Activated CD4-positive, alpha-beta T cell treated with anti-CD3 and anti-CD28 coated beads, Interleukin-2, amount 10 ng/mL, durations not matched to agents 7 days and 5 days (primary cell): ENCODE data around the gene FMN1. TPM values are rescaled to one million over a fixed set of nuclear protein-coding genes. Genes with fewer than 3 reads are reported as not detected.

Source experiments
- CTCF ChIA-PET: fragments of 350-600 bp; sonication (Branson Sonifier 250); formaldehyde crosslinking; loops from one replicate; lab custom pipeline; 2021; ENCODE audit warnings: antibody characterized with exemption; lab: Charles Lee
- POLR2A ChIA-PET: fragments of 350-600 bp; sonication (Branson Sonifier 250); formaldehyde crosslinking; loops from one replicate; lab custom pipeline; 2021; ENCODE audit warnings: antibody characterized with exemption; lab: Charles Lee
- DNase-seq: peaks from one replicate; pipeline ENCODE4 v3.0.0-alpha.2; 2020
- H3K27ac Mint-ChIP-seq: one replicate; pipeline ENCODE4 v1.8.0; 2021; ENCODE audit warnings: mild to moderate bottlenecking, moderate library complexity, mixed read lengths
- H3K27me3 Mint-ChIP-seq: one replicate; pipeline ENCODE4 v1.8.0; 2021; ENCODE audit warnings: mixed read lengths
- H3K36me3 Mint-ChIP-seq: one replicate; pipeline ENCODE4 v1.8.0; 2021; ENCODE audit warnings: low read depth, mixed read lengths
- H3K4me1 Mint-ChIP-seq: one replicate; pipeline ENCODE4 v1.8.0; 2021; ENCODE audit warnings: mixed read lengths
- H3K4me3 Mint-ChIP-seq: one replicate; pipeline ENCODE4 v1.8.0; 2021; ENCODE audit warnings: mild to moderate bottlenecking, moderate library complexity, mixed read lengths
- H3K9me3 Mint-ChIP-seq: one replicate; pipeline ENCODE4 v1.8.0; 2021; ENCODE audit warnings: mixed read lengths
- total RNA-seq, 2 experiments: library from RNA; stranded (reverse); gene quantifications; one replicate each; pipeline ENCODE4 v1.2.3, GENCODE V29; 2021

FMN1 gene
- total RNA-seq, 2 experiments from 2014 or later, result 0.04 to 0.12 TPM

- no peaks in the 10 kb centered on the region for H3K36me3 Mint-ChIP-seq
Measured at GRCh38 chr15:32944431-32944830, 250.1 kb downstream of the FMN1 start.

DNA sequence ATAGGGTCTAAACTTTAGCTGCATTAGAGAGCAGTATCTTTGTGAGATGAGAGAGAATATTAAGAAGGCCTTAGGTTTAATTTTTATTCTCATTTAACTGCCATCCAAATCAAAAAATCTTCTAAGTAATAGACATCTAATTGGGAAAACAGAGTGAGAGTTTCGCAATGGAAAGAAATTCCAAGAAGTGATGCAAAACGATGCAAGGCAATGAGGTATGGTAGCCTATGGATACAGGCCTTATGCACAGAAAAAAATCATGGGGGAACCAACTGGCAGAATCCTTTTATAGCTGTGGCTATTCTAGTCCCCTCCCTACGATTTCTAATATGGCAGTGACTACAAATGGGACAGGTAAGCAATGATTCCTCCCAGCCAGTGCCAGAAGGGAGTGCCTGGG is 250.8 kb downstream of the FMN1 start:
- H3K4me3 Mint-ChIP-seq, result no peak overlapping the region
- CTCF ChIA-PET, result no interaction called here
- peaks cover 5% of the 10 kb centered on the region for H3K27me3 Mint-ChIP-seq
- H3K4me1 Mint-ChIP-seq, result no peaks in the 10 kb centered on the region
- no peak for DNase-seq
- no peak overlapping the region for H3K27ac Mint-ChIP-seq
- POLR2A ChIA-PET, result no interaction called here
- no peaks in the 10 kb centered on the region for H3K9me3 Mint-ChIP-seq
- no peaks in the 10 kb centered on the region for H3K36me3 Mint-ChIP-seq

More at GRCh38 chr15:32944431-32944830, 250.1 kb downstream of the FMN1 start:
- no peaks in the 10 kb centered on the region for H3K4me1 Mint-ChIP-seq
- H3K27me3 Mint-ChIP-seq, result peaks cover 7% of the 10 kb centered on the region
- no peaks in the 10 kb centered on the region for H3K9me3 Mint-ChIP-seq
- H3K4me3 Mint-ChIP-seq, result no peak overlapping the region
- DNase-seq, result no peak
- CTCF ChIA-PET, result no interaction called here
- POLR2A ChIA-PET, result no interaction called here
- H3K27ac Mint-ChIP-seq, result no peak overlapping the region

GRCh38 chr15:32942401-32942841 is 252.1 kb downstream of the FMN1 start:
- no peak for DNase-seq
- POLR2A ChIA-PET, result no interaction called here
- Mint-ChIP-seq H3K27me3 (peaks cover 6% of the 10 kb centered on the region), H3K36me3 (no peaks in the 10 kb centered on the region), H3K4me3 (no peak overlapping the region), H3K9me3 (no peaks in the 10 kb centered on the region), H3K27ac (no peak overlapping the region), H3K4me1 (no peaks in the 10 kb centered on the region)
- CTCF ChIA-PET, result no interaction called here

DNA sequence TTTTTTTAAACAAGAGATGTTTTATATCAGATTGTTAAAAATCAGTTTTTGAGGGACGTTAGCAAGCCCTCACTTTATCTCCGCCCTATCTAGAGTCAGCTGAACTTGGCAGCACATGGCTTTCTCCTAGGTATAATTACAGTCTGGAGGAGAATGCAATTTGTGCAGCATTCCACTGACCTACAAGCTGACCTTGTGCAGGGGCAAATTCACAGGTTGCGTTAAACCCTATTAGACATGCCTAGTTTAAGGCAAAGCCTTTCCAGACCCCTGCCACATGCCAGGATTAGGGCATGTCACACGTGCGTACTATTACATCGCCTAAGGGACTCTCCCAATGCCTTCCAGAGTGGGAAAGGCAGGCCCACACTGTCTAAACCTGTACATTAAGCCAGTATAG is 252.7 kb downstream of the FMN1 start:
- DNase-seq, result no peak
- no peak overlapping the region for H3K4me3 Mint-ChIP-seq
- peaks cover 8% of the 10 kb centered on the region for H3K27me3 Mint-ChIP-seq
- CTCF ChIA-PET, result no interaction called here
- no peaks in the 10 kb centered on the region for H3K9me3 Mint-ChIP-seq
- H3K27ac Mint-ChIP-seq, result no peak overlapping the region
- H3K4me1 Mint-ChIP-seq, result no peaks in the 10 kb centered on the region
- POLR2A ChIA-PET, result no interaction called here
- H3K36me3 Mint-ChIP-seq, result no peaks in the 10 kb centered on the region

DNA sequence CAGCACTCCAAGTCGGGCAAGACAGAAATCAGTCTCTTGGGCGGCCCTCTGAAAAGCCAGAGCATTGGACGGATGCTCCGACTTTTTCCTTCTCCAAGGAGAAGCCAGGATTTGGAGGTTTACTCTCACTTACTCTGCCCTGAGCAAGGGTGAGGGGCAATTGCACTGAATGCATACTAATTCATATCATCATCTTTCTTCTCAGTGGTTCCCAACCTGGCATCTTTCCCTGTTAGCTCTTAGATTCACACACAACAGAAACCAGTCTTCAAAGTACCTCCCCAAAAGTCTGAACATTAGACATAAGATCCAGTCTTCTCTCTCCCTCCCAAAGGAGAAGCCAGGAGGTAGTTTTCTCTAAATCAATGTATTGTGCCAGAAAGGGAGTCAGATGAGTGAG is 257.5 kb downstream of the FMN1 start:
- Mint-ChIP-seq H3K36me3 (no peaks in the 10 kb centered on the region), H3K4me1 (no peaks in the 10 kb centered on the region), H3K4me3 (no peak overlapping the region), H3K27me3 (peaks cover 28% of the 10 kb centered on the region), H3K9me3 (no peaks in the 10 kb centered on the region), H3K27ac (no peak overlapping the region)
- DNase-seq, result no peak
- CTCF ChIA-PET, result no interaction called here
- POLR2A ChIA-PET, result no interaction called here

- Mint-ChIP-seq H3K9me3 (no peaks in the 10 kb centered on the region), H3K27ac (no peak overlapping the region), H3K27me3 (peaks cover 31% of the 10 kb centered on the region), H3K4me1 (no peaks in the 10 kb centered on the region), H3K36me3 (no peaks in the 10 kb centered on the region), H3K4me3 (no peak overlapping the region)
- ChIA-PET CTCF (no interaction called here), POLR2A (interaction anchor here (0.7 kb wide), 1 partner anchor 134 kb away, joined by 3 read pairs; no protein-coding TSS in a partner anchor)
- no peak for DNase-seq
Measured at GRCh38 chr15:32936283-32936918, 258.1 kb downstream of the FMN1 start.

GRCh38 chr15:32935139-32935538 is 259.4 kb downstream of the FMN1 start:
- H3K36me3 Mint-ChIP-seq, result no peaks in the 10 kb centered on the region
- H3K27me3 Mint-ChIP-seq, result peaks cover 34% of the 10 kb centered on the region
- H3K9me3 Mint-ChIP-seq, result no peaks in the 10 kb centered on the region
- no peak overlapping the region for H3K4me3 Mint-ChIP-seq
- H3K27ac Mint-ChIP-seq, result no peak overlapping the region
- ChIA-PET POLR2A (no interaction called here), CTCF (no interaction called here)
- no peak for DNase-seq
- no peaks in the 10 kb centered on the region for H3K4me1 Mint-ChIP-seq

- peaks cover 31% of the 10 kb centered on the region for H3K27me3 Mint-ChIP-seq
- no peak for DNase-seq
- no peaks in the 10 kb centered on the region for H3K4me1 Mint-ChIP-seq
- ChIA-PET CTCF (no interaction called here), POLR2A (interaction anchor here (0.5 kb wide), 1 partner anchor 363 kb away, joined by 3 read pairs; no protein-coding TSS in a partner anchor)
- H3K4me3 Mint-ChIP-seq, result no peak overlapping the region
- H3K9me3 Mint-ChIP-seq, result no peaks in the 10 kb centered on the region
- H3K27ac Mint-ChIP-seq, result no peak overlapping the region
- H3K36me3 Mint-ChIP-seq, result no peaks in the 10 kb centered on the region
Measured at GRCh38 chr15:32933236-32933635, 261.3 kb downstream of the FMN1 start.

DNA sequence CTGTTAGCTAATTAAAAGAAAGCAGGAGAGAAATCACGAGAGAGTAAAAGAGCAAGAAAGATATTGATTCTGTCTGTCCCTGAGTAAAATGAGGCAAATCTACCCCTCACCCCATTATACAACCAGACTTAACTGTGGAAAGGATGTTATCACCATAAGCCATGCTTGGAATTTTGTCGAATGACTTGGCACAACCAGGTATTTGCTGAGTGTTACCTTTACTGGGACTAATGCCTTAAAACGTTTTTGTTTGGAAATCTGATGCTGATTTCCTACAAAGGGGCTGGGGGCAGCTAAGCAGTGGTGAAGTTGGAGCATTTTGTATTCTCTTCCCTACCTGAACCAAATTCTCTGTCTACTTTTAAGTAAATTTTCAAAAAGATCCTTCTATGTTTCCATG is 265.6 kb downstream of the FMN1 start:
- Mint-ChIP-seq H3K4me3 (no peak overlapping the region), H3K4me1 (no peaks in the 10 kb centered on the region), H3K9me3 (no peaks in the 10 kb centered on the region), H3K27me3 (peaks cover 23% of the 10 kb centered on the region), H3K36me3 (no peaks in the 10 kb centered on the region), H3K27ac (no peak overlapping the region)
- CTCF ChIA-PET, result no interaction called here
- no peak for DNase-seq
- POLR2A ChIA-PET, result no interaction called here

GRCh38 chr15:32927124-32927523 is 267.4 kb downstream of the FMN1 start:
- CTCF ChIA-PET, result no interaction called here

GRCh38 chr15:32923176-32923575 is 271.3 kb downstream of the FMN1 start:
- H3K27me3 Mint-ChIP-seq, result peaks cover 3% of the 10 kb centered on the region
- no peak for DNase-seq
- ChIA-PET CTCF (no interaction called here), POLR2A (no interaction called here)
- H3K4me3 Mint-ChIP-seq, result no peak overlapping the region
- no peaks in the 10 kb centered on the region for H3K4me1 Mint-ChIP-seq
- H3K9me3 Mint-ChIP-seq, result no peaks in the 10 kb centered on the region
- H3K27ac Mint-ChIP-seq, result no peak overlapping the region
- no peaks in the 10 kb centered on the region for H3K36me3 Mint-ChIP-seq

More at GRCh38 chr15:32927124-32927523, 267.4 kb downstream of the FMN1 start:
- no peaks in the 10 kb centered on the region for H3K4me1 Mint-ChIP-seq
- H3K27ac Mint-ChIP-seq, result no peak overlapping the region
- H3K9me3 Mint-ChIP-seq, result no peaks in the 10 kb centered on the region
- no peak for DNase-seq
- H3K36me3 Mint-ChIP-seq, result no peaks in the 10 kb centered on the region
- no peak overlapping the region for H3K4me3 Mint-ChIP-seq
- POLR2A ChIA-PET, result no interaction called here
- H3K27me3 Mint-ChIP-seq, result peaks cover 8% of the 10 kb centered on the region

GRCh38 chr15:32922541-32922940 is 272.0 kb downstream of the FMN1 start:
- Mint-ChIP-seq H3K36me3 (no peaks in the 10 kb centered on the region), H3K27ac (no peak overlapping the region), H3K4me1 (no peaks in the 10 kb centered on the region), H3K9me3 (no peaks in the 10 kb centered on the region), H3K4me3 (no peak overlapping the region), H3K27me3 (peaks cover 3% of the 10 kb centered on the region)
- ChIA-PET CTCF (no interaction called here), POLR2A (no interaction called here)
- DNase-seq, result no peak

GRCh38 chr15:32919749-32920414 is 274.6 kb downstream of the FMN1 start:
- H3K4me1 Mint-ChIP-seq, result no peaks in the 10 kb centered on the region
- H3K9me3 Mint-ChIP-seq, result no peaks in the 10 kb centered on the region
- no peak overlapping the region for H3K4me3 Mint-ChIP-seq
- no peaks in the 10 kb centered on the region for H3K36me3 Mint-ChIP-seq
- no peak overlapping the region for H3K27ac Mint-ChIP-seq
- H3K27me3 Mint-ChIP-seq, result peaks cover 5% of the 10 kb centered on the region
- POLR2A ChIA-PET, result no interaction called here
- DNase-seq, result no peak
- CTCF ChIA-PET, result no interaction called here
